COLO668 (cell line): Measurements from ENCODE around the gene SPSB3.
"Not testable (repeated sequence)": the region's sequence is repeated elsewhere in the genome, so short reads cannot be mapped to it uniquely, and the experiment has no call there.

Source experiments
- DNase-seq: peaks from one replicate; lab custom pipeline; 2025; ENCODE audit not compliant: unreplicated experiment; lab: John Stamatoyannopoulos, UW

SPSB3 gene

GRCh38 chr16:1744338-1744840, 38.0 kb downstream of the SPSB3 start:
- DNase-seq = no peak

GRCh38 chr16:1743376-1744337, 38.7 kb downstream of the SPSB3 start:
- DNase-seq = no peak

GRCh38 chr16:1741553-1742165, 40.7 kb downstream of the SPSB3 start:
- no peak for DNase-seq

- no peak for DNase-seq
Observed at GRCh38 chr16:1740781-1741490, 41.4 kb downstream of the SPSB3 start.

- no peak for DNase-seq
Observed at GRCh38 chr16:1740234-1740633, 42.1 kb downstream of the SPSB3 start.

- no peak for DNase-seq
Observed at GRCh38 chr16:1734816-1735215, 47.6 kb downstream of the SPSB3 start.

- DNase-seq = no peak
Observed at GRCh38 chr16:1734123-1734522, 48.2 kb downstream of the SPSB3 start.

- DNase-seq = not testable (repeated sequence)
Observed at GRCh38 chr16:1732551-1732987, 49.8 kb downstream of the SPSB3 start.

- DNase-seq = no peak
Observed at GRCh38 chr16:1732071-1732470, 50.3 kb downstream of the SPSB3 start.

- DNase-seq = no peak
Observed at GRCh38 chr16:1731603-1732002, 50.8 kb downstream of the SPSB3 start.

GRCh38 chr16:1731073-1731472, 51.3 kb downstream of the SPSB3 start:
- DNase-seq = no peak

GRCh38 chr16:1729445-1729844, 52.9 kb downstream of the SPSB3 start:
- no peak for DNase-seq

- DNase-seq = no peak
Observed at GRCh38 chr16:1729026-1729425, 53.3 kb downstream of the SPSB3 start.

GRCh38 chr16:1727651-1728624, 54.4 kb downstream of the SPSB3 start:
- DNase-seq = no peak
